ENCODE measurements around the gene SLC39A6.

Gene SLC39A6

GRCh38 chr18:36153771-36154170 lies 24.6 kb upstream of the SLC39A6 start (continued):
- TF ChIP-seq HIC1 (tag by site-specific recombination; IDR thresholded peaks at IDR 0.05), result no peak
- no peak for TF ChIP-seq ZNF302 (tag by site-specific recombination; IDR thresholded peaks at IDR 0.05; ENCODE audit: low read depth)

DNA sequence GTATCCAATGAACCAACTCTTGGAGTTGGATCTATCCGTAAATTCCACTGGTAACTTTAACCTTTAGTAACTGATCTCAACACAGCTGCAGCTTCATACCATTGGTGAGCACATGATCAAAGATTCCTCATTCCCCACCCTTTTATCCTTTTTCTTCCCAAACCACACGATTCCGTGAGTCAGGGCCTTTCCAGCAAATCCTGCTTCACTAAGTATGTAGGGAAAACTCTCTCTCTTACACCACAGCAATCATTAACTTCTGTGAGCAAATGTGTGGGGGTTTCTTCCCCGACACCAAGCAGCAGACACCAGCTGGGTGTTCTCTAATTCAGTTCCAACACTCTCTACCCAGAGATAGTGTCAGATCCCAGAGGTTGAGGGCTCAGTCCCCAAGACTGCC lies 24.1 kb upstream of the SLC39A6 start:
- H3K27ac ChIP-seq (ENCODE audit: extremely low read depth, low read depth, low read length), result no peak overlapping the region
- CTCF ChIA-PET, result no interaction called here
- TF ChIP-seq PRDM1 (tag by site-specific recombination; IDR thresholded peaks at IDR 0.05) (no peak), ZBTB1 (tag by site-specific recombination; IDR thresholded peaks at IDR 0.05) (no peak), REPIN1 (tag by site-specific recombination; IDR thresholded peaks at IDR 0.05; ENCODE audit: low read depth) (no peak), ZNF157 (tag by site-specific recombination; IDR thresholded peaks at IDR 0.05) (no peak), ZNF660 (tag by site-specific recombination; IDR thresholded peaks at IDR 0.05) (no peak)
- POLR2A ChIA-PET, result no interaction called here
- H3K9me3 ChIP-seq (ENCODE audit: control insufficient read depth, insufficient read depth, low read depth, low read length), result no peaks in the 10 kb centered on the region
- no peak overlapping the region for H3K4me3 ChIP-seq (ENCODE audit: low read depth, low read length)
- H3K4me1 ChIP-seq (ENCODE audit: control insufficient read depth, insufficient read depth, low read length), result no peaks in the 10 kb centered on the region
- peaks cover 24 to 98% of the 10 kb centered on the region in 2 experiments for H3K36me3 ChIP-seq (ENCODE audit: control insufficient read depth in 2 of 2, insufficient read depth in 1 of 2, low read length in 2 of 2)

DNA sequence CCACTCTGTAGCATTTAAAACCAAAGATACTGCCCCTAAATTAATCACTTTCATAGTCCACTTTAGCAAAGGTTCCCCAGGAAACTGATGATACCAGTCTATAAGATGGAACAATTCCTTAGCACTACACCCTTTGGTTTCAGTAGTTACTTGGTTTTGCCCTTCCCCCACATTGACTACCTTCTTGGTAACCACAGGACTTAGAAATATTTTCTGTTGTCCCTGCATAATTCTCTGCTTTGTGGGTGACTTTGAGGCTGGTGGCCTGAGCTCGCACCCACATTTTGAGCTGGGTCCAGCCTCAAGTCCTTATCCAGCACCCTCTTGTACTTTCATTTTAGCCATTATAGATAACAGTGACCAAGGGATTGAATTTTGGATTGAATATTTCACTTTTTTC lies 23.6 kb upstream of the SLC39A6 start:
- Histone ChIP-seq H3K27ac (ENCODE audit: extremely low read depth, low read depth, low read length) (no peak overlapping the region), H3K36me3 (ENCODE audit: control insufficient read depth in 2 of 2, insufficient read depth in 1 of 2, low read length in 2 of 2) (peaks cover 24 to 98% of the 10 kb centered on the region in 2 experiments), H3K4me1 (ENCODE audit: control insufficient read depth, insufficient read depth, low read length) (no peaks in the 10 kb centered on the region), H3K9me3 (ENCODE audit: control insufficient read depth, insufficient read depth, low read depth, low read length) (no peaks in the 10 kb centered on the region), H3K4me3 (ENCODE audit: low read depth, low read length) (no peak overlapping the region)
- ChIA-PET CTCF (no interaction called here), POLR2A (no interaction called here)
- TF ChIP-seq ZNF132 (tag by site-specific recombination; IDR thresholded peaks at IDR 0.05; ENCODE audit: borderline replicate concordance) (no peak), ZNF24 (tag by site-specific recombination; IDR thresholded peaks at IDR 0.05) (no peak), ZNF292 (tag by site-specific recombination; IDR thresholded peaks at IDR 0.05; ENCODE audit: borderline replicate concordance, low read depth) (no peak), REST (tag by site-specific recombination; IDR thresholded peaks at IDR 0.05) (no peak), ZNF157 (tag by site-specific recombination; IDR thresholded peaks at IDR 0.05) (no peak), ZNF529 (tag by site-specific recombination; IDR thresholded peaks at IDR 0.05; ENCODE audit: insufficient replicate concordance) (no peak), ZBTB17 (tag by site-specific recombination; IDR thresholded peaks at IDR 0.05) (no peak)
- TF ChIP-seq, protein P1, sequence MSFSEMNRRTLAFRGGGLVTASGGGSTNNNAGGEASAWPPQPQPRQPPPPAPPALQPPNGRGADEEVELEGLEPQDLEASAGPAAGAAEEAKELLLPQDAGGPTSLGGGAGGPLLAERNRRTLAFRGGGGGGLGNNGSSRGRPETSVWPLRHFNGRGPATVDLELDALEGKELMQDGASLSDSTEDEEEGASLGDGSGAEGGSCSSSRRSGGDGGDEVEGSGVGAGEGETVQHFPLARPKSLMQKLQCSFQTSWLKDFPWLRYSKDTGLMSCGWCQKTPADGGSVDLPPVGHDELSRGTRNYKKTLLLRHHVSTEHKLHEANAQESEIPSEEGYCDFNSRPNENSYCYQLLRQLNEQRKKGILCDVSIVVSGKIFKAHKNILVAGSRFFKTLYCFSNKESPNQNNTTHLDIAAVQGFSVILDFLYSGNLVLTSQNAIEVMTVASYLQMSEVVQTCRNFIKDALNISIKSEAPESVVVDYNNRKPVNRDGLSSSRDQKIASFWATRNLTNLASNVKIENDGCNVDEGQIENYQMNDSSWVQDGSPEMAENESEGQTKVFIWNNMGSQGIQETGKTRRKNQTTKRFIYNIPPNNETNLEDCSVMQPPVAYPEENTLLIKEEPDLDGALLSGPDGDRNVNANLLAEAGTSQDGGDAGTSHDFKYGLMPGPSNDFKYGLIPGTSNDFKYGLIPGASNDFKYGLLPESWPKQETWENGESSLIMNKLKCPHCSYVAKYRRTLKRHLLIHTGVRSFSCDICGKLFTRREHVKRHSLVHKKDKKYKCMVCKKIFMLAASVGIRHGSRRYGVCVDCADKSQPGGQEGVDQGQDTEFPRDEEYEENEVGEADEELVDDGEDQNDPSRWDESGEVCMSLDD (tag by site-specific recombination; IDR thresholded peaks at IDR 0.05), result no peak
- TF ChIP-seq, protein P2, sequence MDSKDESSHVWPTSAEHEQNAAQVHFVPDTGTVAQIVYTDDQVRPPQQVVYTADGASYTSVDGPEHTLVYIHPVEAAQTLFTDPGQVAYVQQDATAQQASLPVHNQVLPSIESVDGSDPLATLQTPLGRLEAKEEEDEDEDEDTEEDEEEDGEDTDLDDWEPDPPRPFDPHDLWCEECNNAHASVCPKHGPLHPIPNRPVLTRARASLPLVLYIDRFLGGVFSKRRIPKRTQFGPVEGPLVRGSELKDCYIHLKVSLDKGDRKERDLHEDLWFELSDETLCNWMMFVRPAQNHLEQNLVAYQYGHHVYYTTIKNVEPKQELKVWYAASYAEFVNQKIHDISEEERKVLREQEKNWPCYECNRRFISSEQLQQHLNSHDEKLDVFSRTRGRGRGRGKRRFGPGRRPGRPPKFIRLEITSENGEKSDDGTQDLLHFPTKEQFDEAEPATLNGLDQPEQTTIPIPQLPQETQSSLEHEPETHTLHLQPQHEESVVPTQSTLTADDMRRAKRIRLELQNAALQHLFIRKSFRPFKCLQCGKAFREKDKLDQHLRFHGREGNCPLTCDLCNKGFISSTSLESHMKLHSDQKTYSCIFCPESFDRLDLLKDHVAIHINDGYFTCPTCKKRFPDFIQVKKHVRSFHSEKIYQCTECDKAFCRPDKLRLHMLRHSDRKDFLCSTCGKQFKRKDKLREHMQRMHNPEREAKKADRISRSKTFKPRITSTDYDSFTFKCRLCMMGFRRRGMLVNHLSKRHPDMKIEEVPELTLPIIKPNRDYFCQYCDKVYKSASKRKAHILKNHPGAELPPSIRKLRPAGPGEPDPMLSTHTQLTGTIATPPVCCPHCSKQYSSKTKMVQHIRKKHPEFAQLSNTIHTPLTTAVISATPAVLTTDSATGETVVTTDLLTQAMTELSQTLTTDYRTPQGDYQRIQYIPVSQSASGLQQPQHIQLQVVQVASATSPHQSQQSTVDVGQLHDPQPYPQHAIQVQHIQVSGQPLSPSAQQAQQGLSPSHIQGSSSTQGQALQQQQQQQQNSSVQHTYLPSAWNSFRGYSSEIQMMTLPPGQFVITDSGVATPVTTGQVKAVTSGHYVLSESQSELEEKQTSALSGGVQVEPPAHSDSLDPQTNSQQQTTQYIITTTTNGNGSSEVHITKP (tag by site-specific recombination; IDR thresholded peaks at IDR 0.05), result no peak
